Osteoblast (primary cell): Measurements from ENCODE around the gene ZNF554. TPM values are rescaled to one million over a fixed set of nuclear protein-coding genes. Genes with fewer than 3 reads are reported as not detected.

Experiments
- DNase-seq: peaks from one replicate; pipeline ENCODE4 v3.0.0; 2011; ENCODE audit warnings: low spot score, mixed read lengths; ENCODE audit not compliant: insufficient read length; ENCODE audit errors: missing footprints
- H2AFZ ChIP-seq: 2 replicates; pipeline ENCODE4 v1.6.0; 2011; ENCODE audit warnings: mild to moderate bottlenecking, low read length
- H3K27ac ChIP-seq: 2 replicates; pipeline ENCODE4 v1.5.1; 2011; ENCODE audit warnings: mild to moderate bottlenecking, low read depth, low read length, moderate library complexity
- H3K27me3 ChIP-seq: 2 replicates; pipeline ENCODE4 v1.6.0; 2012; ENCODE audit warnings: mild to moderate bottlenecking, control low read depth, inconsistent platforms, low read length, moderate library complexity; ENCODE audit not compliant: insufficient read depth
- H3K36me3 ChIP-seq: 2 replicates; pipeline ENCODE4 v1.5.1; 2011; ENCODE audit warnings: mild to moderate bottlenecking, low read length, control low read depth, moderate library complexity; ENCODE audit not compliant: insufficient read depth
- H3K4me1 ChIP-seq: 2 replicates; pipeline ENCODE4 v1.5.1; 2011; ENCODE audit warnings: mild to moderate bottlenecking, low read length, control low read depth, moderate library complexity; ENCODE audit not compliant: insufficient read depth
- H3K4me2 ChIP-seq: 2 replicates; pipeline ENCODE4 v1.6.0; 2011; ENCODE audit warnings: mild to moderate bottlenecking, low read length; ENCODE audit not compliant: insufficient read depth
- H3K4me3 ChIP-seq: fragments of 200-600 bp; sonication (generic); 3 replicates; pipeline ENCODE4 v1.5.1; 2012; ENCODE audit warnings: mild to moderate bottlenecking, low read length, inconsistent platforms; ENCODE audit not compliant: insufficient read depth
- H3K79me2 ChIP-seq: 2 replicates; pipeline ENCODE4 v1.6.0; 2012; ENCODE audit warnings: mild to moderate bottlenecking, low read length, control low read depth, inconsistent platforms; ENCODE audit not compliant: insufficient read depth
- H3K9me3 ChIP-seq: 2 replicates; pipeline ENCODE4 v1.5.1; 2011; ENCODE audit warnings: low read depth, low read length, control low read depth
- H4K20me1 ChIP-seq: 2 replicates; pipeline ENCODE4 v1.6.0; 2012; ENCODE audit warnings: mild to moderate bottlenecking, low read length, control low read depth; ENCODE audit not compliant: insufficient read depth
- CTCF ChIP-seq: IDR thresholded peaks from 2 replicates; pipeline ENCODE4 v1.5.1; 2011; ENCODE audit warnings: mild to moderate bottlenecking, low read depth, low read length, moderate library complexity; ENCODE audit errors: extremely low read depth
- total RNA-seq: library from RNA; depleted of rRNA; stranded (reverse); fragments of >200 nt; gene quantifications from 2 replicates; pipeline ENCODE4 v1.2.3, GENCODE V29; 2012

ZNF554 gene
- total RNA-seq, 1 donor = 5.8 TPM

GRCh38 chr19:2808129-2808941 lies 11.3 kb upstream of the ZNF554 start:
- no peak overlapping the region for H3K4me3 ChIP-seq
- no peak for TF ChIP-seq CTCF
- H3K4me1 ChIP-seq = no peaks in the 10 kb centered on the region

GRCh38 chr19:2809387-2810140 lies 10.1 kb upstream of the ZNF554 start:
- DNase-seq = peak; percentile 85
- H3K36me3 ChIP-seq = peaks cover 29% of the 10 kb centered on the region
- no peak for TF ChIP-seq CTCF

More at GRCh38 chr19:2808129-2808941, 11.3 kb upstream of the ZNF554 start:
- H3K36me3 ChIP-seq = peaks cover 31% of the 10 kb centered on the region
- H3K9me3 ChIP-seq = no peaks in the 10 kb centered on the region
- H3K4me2 ChIP-seq = no peak overlapping the region
- H4K20me1 ChIP-seq = no peaks in the 10 kb centered on the region
- H2AFZ ChIP-seq = no peak overlapping the region
- no peak overlapping the region for H3K27ac ChIP-seq
- no peaks in the 10 kb centered on the region for H3K79me2 ChIP-seq
- no peaks in the 10 kb centered on the region for H3K27me3 ChIP-seq
- DNase-seq = peak; percentile 76

GRCh38 chr19:2810141-2811091 lies 9.3 kb upstream of the ZNF554 start:
- DNase-seq = peak; percentile 85
- TF ChIP-seq CTCF = no peak
- no peaks in the 10 kb centered on the region for H3K79me2 ChIP-seq
- peaks cover 25% of the 10 kb centered on the region for H3K36me3 ChIP-seq
- H3K27me3 ChIP-seq = no peaks in the 10 kb centered on the region
- H4K20me1 ChIP-seq = no peaks in the 10 kb centered on the region
- no peaks in the 10 kb centered on the region for H3K4me1 ChIP-seq
- H2AFZ ChIP-seq = no peak overlapping the region
- H3K9me3 ChIP-seq = no peaks in the 10 kb centered on the region
- H3K4me3 ChIP-seq = no peak overlapping the region
- H3K4me2 ChIP-seq = no peak overlapping the region
- H3K27ac ChIP-seq = no peak overlapping the region

More at GRCh38 chr19:2809387-2810140, 10.1 kb upstream of the ZNF554 start:
- Histone ChIP-seq H4K20me1 (no peaks in the 10 kb centered on the region), H2AFZ (no peak overlapping the region), H3K4me3 (no peak overlapping the region), H3K4me1 (no peaks in the 10 kb centered on the region), H3K27ac (no peak overlapping the region), H3K9me3 (no peaks in the 10 kb centered on the region), H3K79me2 (no peaks in the 10 kb centered on the region), H3K4me2 (no peak overlapping the region), H3K27me3 (no peaks in the 10 kb centered on the region)
